Endothelial cell (in vitro differentiated cells): Measurements from ENCODE around the gene STARD3. TPM values are rescaled to one million over a fixed set of nuclear protein-coding genes. Genes with fewer than 3 reads are reported as not detected.
"Not testable (repeated sequence)": the region's sequence is repeated elsewhere in the genome, so short reads cannot be mapped to it uniquely, and the experiment has no call there.

ENCODE experiments used
- DNase-seq: peaks from one replicate; pipeline ENCODE4 v3.0.0; 2021; ENCODE audit warnings: low spot score
- H3K27ac Mint-ChIP-seq: one replicate; pipeline ENCODE4 v1.8.0; 2021; ENCODE audit warnings: mixed read lengths, inconsistent platforms; ENCODE audit not compliant: unreplicated experiment
- H3K27me3 Mint-ChIP-seq: one replicate; pipeline ENCODE4 v1.8.0; 2021; ENCODE audit warnings: mild to moderate bottlenecking, moderate library complexity, mixed read lengths, inconsistent platforms; ENCODE audit not compliant: unreplicated experiment
- H3K36me3 Mint-ChIP-seq: one replicate; pipeline ENCODE4 v1.8.0; 2021; ENCODE audit warnings: mild to moderate bottlenecking, low read depth, mixed read lengths, inconsistent platforms; ENCODE audit not compliant: unreplicated experiment
- H3K4me1 Mint-ChIP-seq: one replicate; pipeline ENCODE4 v1.8.0; 2021; ENCODE audit warnings: mild to moderate bottlenecking, mixed read lengths, inconsistent platforms; ENCODE audit not compliant: unreplicated experiment
- H3K4me3 Mint-ChIP-seq: one replicate; pipeline ENCODE4 v1.8.0; 2021; ENCODE audit warnings: mild to moderate bottlenecking, mixed read lengths, inconsistent platforms; ENCODE audit not compliant: unreplicated experiment
- H3K9me3 Mint-ChIP-seq: one replicate; pipeline ENCODE4 v1.8.0; 2021; ENCODE audit warnings: mixed read lengths, inconsistent platforms; ENCODE audit not compliant: unreplicated experiment
- CTCF ChIP-seq: fragments of 200-600 bp; sonication (generic); IDR thresholded peaks from one replicate; pipeline ENCODE4 v1.5.0; 2021; ENCODE audit warnings: antibody characterized with exemption; ENCODE audit not compliant: unreplicated experiment
- long read RNA-seq: library from polyadenylated mRNA; unstranded; transcript quantifications from one replicate; pipeline ENCODE4 v2.0.0, GENCODE V29; 2020; ENCODE audit not compliant: unreplicated experiment
- total RNA-seq: library from RNA; stranded (reverse); fragmentation: NEBNext Ultra II Directional; extraction: Animal tissue kit (Norgen Biotek cat#: 25700); gene quantifications from one replicate; pipeline ENCODE4 v1.2.1, GENCODE V29; 2021; ENCODE audit not compliant: unreplicated experiment

STARD3 gene
- 77.7 TPM for total RNA-seq
- long read RNA-seq, transcript STARD3-201 (15 exons, 2,132 nt): major isoform, 40 of 56 reads
- long read RNA-seq, partial matches to known transcripts: 2 of 56 reads
- long read RNA-seq, other reads (novel, unspliced or antisense): 11 of 56 reads

GRCh38 chr17:39636927-39637736, at the start of gene STARD3:
TSS of gene STARD3 (plus strand) at chr17:39637144. CDS start at chr17:39653532, 16,388 bp downstream.
- Mint-ChIP-seq H3K36me3 (peaks cover 19% of the 10 kb centered on the region), H3K27ac (peak within 1 kb of the TSS; percentile 53), H3K4me3 (peak within 1 kb of the TSS; percentile 91), H3K27me3 (peaks cover 11% of the 10 kb centered on the region), H3K9me3 (no peaks in the 10 kb centered on the region), H3K4me1 (peaks cover 30% of the 10 kb centered on the region)
- DNase-seq: peak; percentile 90
- peak; percentile 21 for TF ChIP-seq CTCF

- not testable (repeated sequence) for H3K36me3 Mint-ChIP-seq, H3K27ac Mint-ChIP-seq, DNase-seq, H3K4me3 Mint-ChIP-seq, H3K9me3 Mint-ChIP-seq, H3K4me1 Mint-ChIP-seq
- peaks cover 22% of the 10 kb centered on the region for H3K27me3 Mint-ChIP-seq
Measured at GRCh38 chr17:39590180-39590579, 46.8 kb upstream of the STARD3 start.

- Mint-ChIP-seq H3K4me1 (peaks cover 4% of the 10 kb centered on the region), H3K9me3 (no peaks in the 10 kb centered on the region), H3K36me3 (no peaks in the 10 kb centered on the region), H3K27me3 (peaks cover 34% of the 10 kb centered on the region), H3K27ac (no peak overlapping the region), H3K4me3 (no peak overlapping the region)
- peak; percentile 58 for DNase-seq
- no peak for TF ChIP-seq CTCF
Measured at GRCh38 chr17:39591958-39592954, 44.7 kb upstream of the STARD3 start.

- Mint-ChIP-seq H3K4me3 (no peak overlapping the region), H3K36me3 (no peaks in the 10 kb centered on the region), H3K27ac (no peak overlapping the region), H3K4me1 (peaks cover 4% of the 10 kb centered on the region), H3K27me3 (peaks cover 44% of the 10 kb centered on the region), H3K9me3 (no peaks in the 10 kb centered on the region)
- DNase-seq: no peak
- TF ChIP-seq CTCF: no peak
Measured at GRCh38 chr17:39593371-39593770, 43.6 kb upstream of the STARD3 start.

GRCh38 chr17:39595294-39595693, 41.6 kb upstream of the STARD3 start:
- DNase-seq: no peak
- Mint-ChIP-seq H3K27ac (no peak overlapping the region), H3K4me1 (peaks cover 7% of the 10 kb centered on the region), H3K36me3 (no peaks in the 10 kb centered on the region), H3K9me3 (no peaks in the 10 kb centered on the region), H3K4me3 (no peak overlapping the region), H3K27me3 (peaks cover 47% of the 10 kb centered on the region)
- TF ChIP-seq CTCF: no peak
